OCI-LY1 (cell line): ENCODE results near the gene P4HA1.

ENCODE experiments used
- H2AFZ ChIP-seq: fragments of 200-600 bp; sonication (generic), shearing (Covaris generic); 2 replicates; pipeline ENCODE4 v1.6.0; 2014; ENCODE audit warnings: antibody characterized with exemption, mild to moderate bottlenecking, low read length
- H3F3A ChIP-seq: fragments of 200-600 bp; sonication (generic), shearing (Covaris generic); 2 replicates; pipeline ENCODE4 v1.6.0; 2014; ENCODE audit warnings: mild to moderate bottlenecking, antibody characterized with exemption, low read length, moderate library complexity; ENCODE audit not compliant: insufficient read depth
- H3K27ac ChIP-seq: fragments of 200-600 bp; sonication (generic); 2 replicates; pipeline ENCODE4 v1.5.1; 2014; ENCODE audit warnings: low read length, mixed run types, mild to moderate bottlenecking, low read depth; ENCODE audit not compliant: poor library complexity, severe bottlenecking
- H3K27me3 ChIP-seq: fragments of 200-600 bp; sonication (generic); 2 replicates; pipeline ENCODE4 v1.6.0; 2014; ENCODE audit warnings: antibody characterized with exemption, mild to moderate bottlenecking, low read length, moderate library complexity; ENCODE audit not compliant: insufficient read depth
- H3K36me3 ChIP-seq: fragments of 200-600 bp; sonication (generic); 2 replicates; pipeline ENCODE4 v1.6.1; 2014; ENCODE audit warnings: mild to moderate bottlenecking, antibody characterized with exemption, low read length, moderate library complexity, mixed read lengths; ENCODE audit not compliant: insufficient read depth
- H3K4me1 ChIP-seq: fragments of 200-600 bp; sonication (generic); 2 replicates; pipeline ENCODE4 v1.5.1; 2014; ENCODE audit warnings: mild to moderate bottlenecking, low read length, moderate library complexity; ENCODE audit not compliant: insufficient read depth, severe bottlenecking
- H3K4me2 ChIP-seq: fragments of 200-600 bp; sonication (generic), shearing (Covaris generic); 2 replicates; pipeline ENCODE4 v1.6.1; 2014; ENCODE audit warnings: low read length
- H3K4me3 ChIP-seq: fragments of 200-600 bp; sonication (generic); 2 replicates; pipeline ENCODE4 v1.5.1; 2014; ENCODE audit warnings: low read length, low read depth, mild to moderate bottlenecking, mixed read lengths; ENCODE audit not compliant: poor library complexity, severe bottlenecking
- H3K79me2 ChIP-seq: fragments of 200-600 bp; shearing (Covaris generic); 2 replicates; pipeline ENCODE4 v1.6.1; 2016; ENCODE audit warnings: mixed run types, low read length, mixed read lengths; ENCODE audit not compliant: insufficient read depth
- H3K9ac ChIP-seq: fragments of 200-600 bp; sonication (generic), shearing (Covaris generic); 2 replicates; pipeline ENCODE4 v1.6.1; 2014; ENCODE audit warnings: mild to moderate bottlenecking, low read length, mixed read lengths
- H3K9me2 ChIP-seq: fragments of 200-600 bp; sonication (generic), shearing (Covaris generic); 2 replicates; pipeline ENCODE4 v1.6.1; 2014; ENCODE audit warnings: low read depth, mild to moderate bottlenecking, low read length, mixed read lengths
- H3K9me3 ChIP-seq: fragments of 200-600 bp; shearing (Covaris generic); 2 replicates; pipeline ENCODE4 v1.6.1; 2014; ENCODE audit warnings: low read length, mixed read lengths
- H4K20me1 ChIP-seq: fragments of 200-600 bp; sonication (generic), shearing (Covaris generic); 2 replicates; pipeline ENCODE4 v1.6.0; 2016; ENCODE audit warnings: mild to moderate bottlenecking, low read length; ENCODE audit not compliant: insufficient read depth
- CTCF ChIP-seq: fragments of 200-600 bp; sonication (generic), shearing (Covaris generic); IDR thresholded peaks from 2 replicates; pipeline ENCODE4 v1.5.1; 2017; ENCODE audit warnings: mild to moderate bottlenecking, antibody characterized with exemption, low read length, moderate library complexity, mixed read lengths
- EZH2 ChIP-seq: fragments of 200-600 bp; sonication (generic), shearing (Covaris generic); IDR thresholded peaks from 2 replicates; pipeline ENCODE4 v1.8.0; 2017; ENCODE audit warnings: borderline replicate concordance, mixed run types, mild to moderate bottlenecking, antibody characterized with exemption, low read length, moderate library complexity, mixed read lengths

The P4HA1 gene

GRCh38 chr10:73058057-73058591, 38.5 kb downstream of the P4HA1 start:
- no peaks in the 10 kb centered on the region for H3K27me3 ChIP-seq
- H3K4me3 ChIP-seq: no peak overlapping the region
- no peak overlapping the region for H3K4me2 ChIP-seq
- H3K4me1 ChIP-seq: no peaks in the 10 kb centered on the region
- no peak overlapping the region for H3K9ac ChIP-seq
- H3K9me2 ChIP-seq: no peaks in the 10 kb centered on the region
- TF ChIP-seq EZH2 (no peak), CTCF (no peak)
- no peak overlapping the region for H2AFZ ChIP-seq
- H3K79me2 ChIP-seq: no peaks in the 10 kb centered on the region
- H3F3A ChIP-seq: no peaks in the 10 kb centered on the region
- no peak overlapping the region for H3K27ac ChIP-seq
- H3K36me3 ChIP-seq: peaks cover 42% of the 10 kb centered on the region
- no peaks in the 10 kb centered on the region for H4K20me1 ChIP-seq
- no peaks in the 10 kb centered on the region for H3K9me3 ChIP-seq

GRCh38 chr10:73054286-73054685, 42.4 kb downstream of the P4HA1 start:
- Histone ChIP-seq H3F3A (no peaks in the 10 kb centered on the region), H3K27me3 (no peaks in the 10 kb centered on the region), H4K20me1 (no peaks in the 10 kb centered on the region), H3K9me2 (no peaks in the 10 kb centered on the region), H3K4me1 (no peaks in the 10 kb centered on the region), H3K4me3 (no peak overlapping the region), H3K36me3 (peaks cover 57% of the 10 kb centered on the region), H3K9ac (no peak overlapping the region), H2AFZ (no peak overlapping the region), H3K4me2 (no peak overlapping the region), H3K27ac (no peak overlapping the region), H3K9me3 (no peaks in the 10 kb centered on the region), H3K79me2 (no peaks in the 10 kb centered on the region)
- TF ChIP-seq CTCF (no peak), EZH2 (no peak)

- no peaks in the 10 kb centered on the region for H3K4me1 ChIP-seq
- H3K27me3 ChIP-seq: no peaks in the 10 kb centered on the region
- no peaks in the 10 kb centered on the region for H3K9me3 ChIP-seq
- H3K4me3 ChIP-seq: no peak overlapping the region
- peaks cover 58% of the 10 kb centered on the region for H3K36me3 ChIP-seq
- H3K4me2 ChIP-seq: no peak overlapping the region
- H2AFZ ChIP-seq: no peak overlapping the region
- H3K9ac ChIP-seq: no peak overlapping the region
- H4K20me1 ChIP-seq: no peaks in the 10 kb centered on the region
- no peak overlapping the region for H3K27ac ChIP-seq
- no peak for TF ChIP-seq EZH2
- no peak for TF ChIP-seq CTCF
- H3F3A ChIP-seq: no peaks in the 10 kb centered on the region
- H3K79me2 ChIP-seq: no peaks in the 10 kb centered on the region
- no peaks in the 10 kb centered on the region for H3K9me2 ChIP-seq
These were observed 43.4 kb downstream of the P4HA1 start for GRCh38 chr10:73053275-73053674.
